ENCODE measurements around the gene RBMXL2.

DNA sequence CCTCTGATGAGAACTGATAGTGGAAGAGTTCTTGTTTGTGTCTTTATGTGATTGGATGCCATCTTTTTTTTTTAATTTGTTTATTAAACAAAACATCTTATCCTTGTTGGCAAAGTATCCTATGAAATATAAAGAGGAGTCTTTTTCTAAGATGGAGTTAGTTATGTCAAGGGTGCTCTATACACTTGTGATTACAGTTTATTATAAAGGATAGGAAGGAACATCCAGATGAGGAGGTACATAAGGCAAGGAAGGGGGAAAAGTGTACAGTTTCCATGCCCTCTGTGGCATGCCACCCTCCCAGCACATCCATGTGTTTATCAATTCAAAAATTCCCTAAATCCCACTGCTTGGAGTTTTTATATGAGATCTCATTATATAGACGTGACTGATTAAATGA, 7.4 kb upstream of the RBMXL2 start:
- no peak for TF ChIP-seq CTCF (IDR thresholded peaks at IDR 0.05; ENCODE audit: low read length)
- TF ChIP-seq EZH2 (IDR thresholded peaks at IDR 0.05; ENCODE audit: borderline replicate concordance, low read length), result no peak
